Esophagus muscularis mucosa (tissue), 4 donors: ENCODE data around the gene PHLPP1. TPM values are rescaled to one million over a fixed set of nuclear protein-coding genes. Genes with fewer than 3 reads are reported as not detected.
"Not testable (repeated sequence)": the region's sequence is repeated elsewhere in the genome, so short reads cannot be mapped to it uniquely, and the experiment has no call there.

Experiments
- DNase-seq: peaks from one replicate; pipeline ENCODE4 v3.0.0-alpha.2; 2017; ENCODE audit errors: extremely low spot score
- H3K27ac ChIP-seq, 4 donors: fragments of 200-600 bp; sonication (generic); replicated peaks in 1 of 4; 1 replicate in 3 of 4; 2 replicates in 1 of 4; pipeline ENCODE4 v1.5.1; 2016 to 2019; ENCODE audit warnings: mild to moderate bottlenecking in 1 of 4
- H3K27me3 ChIP-seq, 4 donors: fragments of 200-600 bp; sonication (generic); one replicate each; pipeline versions ENCODE4 v1.5.1 to v1.6.0; 2016 to 2019
- H3K36me3 ChIP-seq, 4 donors: fragments of 200-600 bp; sonication (generic); one replicate each; pipeline ENCODE4 v1.5.1; 2016 to 2019
- H3K4me1 ChIP-seq, 4 donors: fragments of 200-600 bp; sonication (generic); one replicate each; pipeline ENCODE4 v1.5.1; 2016 to 2019
- H3K4me3 ChIP-seq, 4 donors: fragments of 200-600 bp; sonication (generic); 1 replicate in 2 of 4; 2 replicates in 2 of 4; pipeline ENCODE4 v1.5.1; 2016 to 2019; ENCODE audit warnings: mild to moderate bottlenecking in 4 of 4, moderate library complexity in 1 of 4
- H3K9me3 ChIP-seq, 4 donors: fragments of 200-600 bp; sonication (generic); 1 replicate in 3 of 4; 2 replicates in 1 of 4; pipeline ENCODE4 v1.5.1; 2016 to 2019
- EP300 ChIP-seq: sonication (generic); formaldehyde crosslinking; IDR thresholded peaks from one replicate; pipeline ENCODE4 v1.6.1; 2017; ENCODE audit warnings: antibody characterized with exemption
- POLR2A ChIP-seq: fragments of 450-650 bp; IDR thresholded peaks from one replicate; pipeline ENCODE4 v1.6.1; 2017; ENCODE audit warnings: antibody characterized with exemption, moderate library complexity, mild to moderate bottlenecking, low read depth
- POLR2AphosphoS5 ChIP-seq, 2 donors: sonication (generic); formaldehyde crosslinking; IDR thresholded peaks; one replicate each; pipeline ENCODE4 v1.6.1; 2017; ENCODE audit warnings: antibody characterized with exemption in 2 of 2
- WGBS: methylation state at CpG from one replicate; pipeline ENCODE4 v1.1.5; 2018; 5-methylcytosine and 5-hydroxymethylcytosine counted together
- intact Hi-C: fragments of 100-400 bp; cut with DNase I; formaldehyde crosslinking; loops from one replicate; pipeline ENCODE4 v1.15.1; 2023
- total RNA-seq, 4 donors: library from RNA; depleted of rRNA; stranded (reverse); fragments of >200 nt; gene quantifications; one replicate each; pipeline versions ENCODE4 v1.1.0 to v1.2.1, GENCODE V29; 2016
- TF ChIP-seq, protein P1 (sequence below), 3 experiments: fragments of 200-600 bp in 2 of 3; fragments of 450-650 bp in 1 of 3; sonication (generic) in 2 of 3; IDR thresholded peaks; one replicate each; pipeline ENCODE4 v1.5.1; 2017 to 2019; ENCODE audit warnings: antibody characterized with exemption in 3 of 3, mild to moderate bottlenecking in 2 of 3, moderate library complexity in 1 of 3

The PHLPP1 gene
- total RNA-seq, 4 donors from 2014 or later: 11.6 to 23.0 (median 17.3) TPM

DNA sequence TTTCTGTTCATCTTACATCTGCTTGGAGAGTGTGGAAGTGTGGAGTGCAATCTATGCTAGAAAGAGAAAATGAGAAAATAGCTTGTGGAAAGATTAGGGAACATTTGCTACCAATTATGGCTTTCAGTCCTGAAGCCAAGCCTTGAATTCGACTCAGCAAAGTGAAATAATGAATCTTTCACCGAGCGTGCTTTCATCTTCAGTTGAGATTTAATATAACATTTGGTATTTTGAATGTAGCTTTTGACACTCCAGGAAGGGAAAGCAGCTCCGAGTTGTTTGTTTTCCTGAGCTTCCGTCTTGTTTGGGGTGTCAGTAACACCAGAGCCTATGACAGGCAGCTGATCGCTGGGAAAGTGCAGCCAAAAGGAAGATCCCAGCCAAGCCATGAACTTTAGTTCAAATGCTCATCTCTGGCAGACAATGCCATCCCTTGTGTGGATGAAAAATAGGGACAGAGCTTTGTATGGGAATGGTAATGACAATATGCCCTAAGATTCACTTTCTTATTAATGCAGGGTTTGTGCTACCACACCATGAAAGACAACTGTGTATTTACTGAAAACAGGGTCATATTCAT lies 25.0 kb upstream of the PHLPP1 start:
- TF ChIP-seq, protein P1, sequence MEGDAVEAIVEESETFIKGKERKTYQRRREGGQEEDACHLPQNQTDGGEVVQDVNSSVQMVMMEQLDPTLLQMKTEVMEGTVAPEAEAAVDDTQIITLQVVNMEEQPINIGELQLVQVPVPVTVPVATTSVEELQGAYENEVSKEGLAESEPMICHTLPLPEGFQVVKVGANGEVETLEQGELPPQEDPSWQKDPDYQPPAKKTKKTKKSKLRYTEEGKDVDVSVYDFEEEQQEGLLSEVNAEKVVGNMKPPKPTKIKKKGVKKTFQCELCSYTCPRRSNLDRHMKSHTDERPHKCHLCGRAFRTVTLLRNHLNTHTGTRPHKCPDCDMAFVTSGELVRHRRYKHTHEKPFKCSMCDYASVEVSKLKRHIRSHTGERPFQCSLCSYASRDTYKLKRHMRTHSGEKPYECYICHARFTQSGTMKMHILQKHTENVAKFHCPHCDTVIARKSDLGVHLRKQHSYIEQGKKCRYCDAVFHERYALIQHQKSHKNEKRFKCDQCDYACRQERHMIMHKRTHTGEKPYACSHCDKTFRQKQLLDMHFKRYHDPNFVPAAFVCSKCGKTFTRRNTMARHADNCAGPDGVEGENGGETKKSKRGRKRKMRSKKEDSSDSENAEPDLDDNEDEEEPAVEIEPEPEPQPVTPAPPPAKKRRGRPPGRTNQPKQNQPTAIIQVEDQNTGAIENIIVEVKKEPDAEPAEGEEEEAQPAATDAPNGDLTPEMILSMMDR (IDR thresholded peaks at IDR 0.05): no peak
- TF ChIP-seq POLR2AphosphoS5 (IDR thresholded peaks at IDR 0.05) (no peak), EP300 (no peak), POLR2A (no peak)
- H3K27ac ChIP-seq: no peak overlapping the region

DNA sequence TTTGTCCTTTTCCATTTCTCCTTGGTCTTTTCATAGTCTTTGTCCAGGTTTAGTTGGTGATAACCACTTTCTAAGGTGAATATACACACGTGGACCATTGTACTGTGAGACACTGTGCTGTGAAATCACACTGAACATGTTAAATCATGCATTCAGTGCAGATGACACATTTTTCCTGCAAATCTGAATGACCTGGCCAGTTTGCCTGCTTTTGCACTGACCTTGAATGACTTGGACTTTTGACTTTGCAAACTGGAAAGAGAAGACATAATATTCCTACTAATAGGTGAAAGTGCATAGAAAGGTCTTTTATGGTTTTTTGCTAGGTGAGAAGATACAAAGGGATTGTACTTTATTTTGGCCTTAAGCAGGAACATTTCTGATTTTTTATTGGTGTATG lies 21.7 kb upstream of the PHLPP1 start:
- WGBS: 71% methylated on average over 1 of the region's 1 CpG
- peaks cover 0 to 11% (median 0%) of the 10 kb centered on the region in 4 donors for H3K4me1 ChIP-seq
- no peak overlapping the region for H3K4me3 ChIP-seq
- no peaks in the 10 kb centered on the region for H3K27me3 ChIP-seq
- no peak overlapping the region for H3K27ac ChIP-seq
- no peaks in the 10 kb centered on the region for H3K36me3 ChIP-seq
- TF ChIP-seq POLR2A (no peak), POLR2AphosphoS5 (IDR thresholded peaks at IDR 0.05) (no peak), EP300 (no peak)
- TF ChIP-seq, protein P1 (IDR thresholded peaks at IDR 0.05): no peak
- no peak for DNase-seq
- intact Hi-C loops: no loop called here
- H3K9me3 ChIP-seq: peaks cover 0 to 6% (median 2%) of the 10 kb centered on the region in 4 donors

More for the DNA sequence above, 25.0 kb upstream of the PHLPP1 start:
- peaks cover 0 to 11% (median 0%) of the 10 kb centered on the region in 4 donors for H3K4me1 ChIP-seq
- WGBS: 51% methylated on average over 6 of the region's 6 CpGs
- H3K4me3 ChIP-seq: peak overlapping the region in 1 of 4 donors; percentile 34
- no peaks in the 10 kb centered on the region for H3K36me3 ChIP-seq
- H3K27me3 ChIP-seq: no peaks in the 10 kb centered on the region
- no peak for DNase-seq
- intact Hi-C loops: no loop called here
- H3K9me3 ChIP-seq: peaks cover 0 to 8% (median 4%) of the 10 kb centered on the region in 4 donors

DNA sequence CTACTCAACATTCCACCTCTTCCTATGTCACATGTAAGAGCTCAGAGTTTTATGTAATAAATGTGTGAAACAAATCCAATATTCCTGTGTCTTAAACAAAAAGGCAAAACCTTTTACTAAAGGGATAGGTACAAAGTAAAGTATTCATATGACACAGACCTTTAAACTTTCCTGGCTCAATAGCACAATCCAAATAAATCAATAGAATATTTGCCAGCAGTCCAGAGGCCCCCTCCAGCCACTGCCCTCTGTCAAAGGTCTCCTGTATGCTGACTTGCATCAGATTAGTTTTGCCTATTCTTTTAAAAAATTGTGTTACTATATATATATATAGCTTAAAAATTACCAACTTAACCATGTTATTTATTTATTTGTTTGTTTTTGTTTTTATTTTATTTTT lies 17.7 kb upstream of the PHLPP1 start:
- intact Hi-C loops: no loop called here

DNA sequence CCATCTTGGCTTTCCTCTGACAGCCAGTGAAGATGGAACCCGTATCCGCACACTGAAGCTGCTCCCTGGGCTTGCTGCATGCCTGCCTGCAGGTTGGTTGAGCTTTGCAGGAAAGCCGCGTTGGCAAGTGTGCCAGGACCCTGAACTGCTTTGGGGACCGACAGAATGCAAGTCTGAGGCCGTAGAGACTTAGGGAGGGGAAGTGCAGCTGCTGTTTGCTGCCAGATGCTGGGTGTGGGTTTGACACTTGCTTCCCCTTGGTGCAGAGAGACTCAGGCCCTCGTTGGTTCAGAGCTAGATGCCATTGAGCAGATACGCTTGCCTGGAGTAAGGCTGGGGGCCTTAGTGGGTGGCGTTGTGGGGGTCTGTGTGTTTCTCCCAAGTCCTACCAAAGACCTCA lies 13.1 kb upstream of the PHLPP1 start:
- intact Hi-C loops: no loop called here
- TF ChIP-seq, protein P1 (IDR thresholded peaks at IDR 0.05): no peak
- no peak for TF ChIP-seq POLR2A
- no peaks in the 10 kb centered on the region for H3K36me3 ChIP-seq
- H3K27ac ChIP-seq: no peak overlapping the region
- DNase-seq: no peak
- H3K4me1 ChIP-seq: no peaks in the 10 kb centered on the region
- no peaks in the 10 kb centered on the region for H3K27me3 ChIP-seq
- 58% methylated on average over 9 of the region's 9 CpGs for WGBS
- H3K9me3 ChIP-seq: no peaks in the 10 kb centered on the region
- no peak overlapping the region for H3K4me3 ChIP-seq

More for the DNA sequence above, 17.7 kb upstream of the PHLPP1 start:
- Histone ChIP-seq H3K27ac (no peak overlapping the region), H3K9me3 (no peaks in the 10 kb centered on the region), H3K4me3 (no peak overlapping the region), H3K4me1 (no peaks in the 10 kb centered on the region), H3K36me3 (no peaks in the 10 kb centered on the region), H3K27me3 (no peaks in the 10 kb centered on the region)
- no peak for DNase-seq
- no peak for TF ChIP-seq POLR2A
- no peak for TF ChIP-seq POLR2AphosphoS5 (IDR thresholded peaks at IDR 0.05)

DNA sequence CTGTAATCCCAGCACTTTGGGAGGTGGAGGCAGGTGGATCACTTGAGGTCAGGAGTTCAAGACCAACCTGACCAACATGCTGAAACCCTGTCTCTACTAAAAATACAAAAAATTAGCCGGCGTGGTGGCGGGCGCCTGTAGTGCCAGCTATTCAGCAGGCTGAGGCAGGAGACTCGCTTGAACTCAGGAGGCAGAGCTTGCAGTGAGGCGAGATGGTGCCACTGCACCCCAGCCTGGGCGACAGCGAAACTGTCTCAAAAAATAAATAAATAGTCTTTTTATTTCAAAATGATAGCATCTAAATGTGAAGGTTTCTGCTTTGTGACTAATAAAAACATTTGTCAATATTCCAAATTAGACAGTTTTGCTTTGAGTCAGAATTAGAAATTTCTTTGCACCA lies 8.5 kb upstream of the PHLPP1 start:
- H3K27ac ChIP-seq, H3K27me3 ChIP-seq, DNase-seq, H3K9me3 ChIP-seq, intact Hi-C loops, H3K4me1 ChIP-seq, H3K36me3 ChIP-seq, H3K4me3 ChIP-seq: not testable (repeated sequence)
- WGBS: 93% methylated on average over 8 of the region's 8 CpGs

DNA sequence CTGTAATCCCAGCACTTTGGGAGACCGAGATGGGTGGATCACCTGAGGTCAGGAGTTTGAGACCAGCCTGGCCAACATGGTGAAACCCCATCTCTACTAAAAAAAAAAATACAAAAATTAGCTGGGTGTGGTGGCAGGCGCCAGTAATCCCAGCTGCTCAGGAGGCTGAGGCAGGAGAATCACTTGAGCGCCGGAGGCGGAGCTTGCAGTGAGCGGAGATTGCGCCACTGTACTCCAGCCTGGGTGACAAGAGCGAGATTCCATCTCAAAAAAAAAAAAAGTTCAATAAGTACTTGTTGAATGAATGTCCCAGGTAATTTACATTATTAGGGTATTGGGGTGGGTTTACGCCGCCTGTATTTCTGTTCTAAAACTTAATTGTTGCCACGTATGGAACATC lies 5.4 kb upstream of the PHLPP1 start:
- intact Hi-C loops: loop anchor here (5.0 to 10.0 kb wide), 3 partner anchors 125 to 247 kb away; partner anchors contain the start of gene ZCCHC2
- 90% methylated on average over 11 of the region's 11 CpGs for WGBS
- DNase-seq: not testable (repeated sequence)

More for the DNA sequence above, 5.4 kb upstream of the PHLPP1 start:
- H3K9me3 ChIP-seq, H3K4me1 ChIP-seq, H3K27ac ChIP-seq, H3K36me3 ChIP-seq, H3K27me3 ChIP-seq, H3K4me3 ChIP-seq: not testable (repeated sequence)
